Colon (tissue), 2 donors: Measurements from ENCODE around the gene ATP8A2.

Experiments
- FAIRE-seq: peaks from 2 replicates; lab custom pipeline; 2012; peaks lifted over from hg19 to GRCh38; lab: Jason Lieb, UNC
- donor health status: control.
- donor health status: control.

Gene ATP8A2

DNA sequence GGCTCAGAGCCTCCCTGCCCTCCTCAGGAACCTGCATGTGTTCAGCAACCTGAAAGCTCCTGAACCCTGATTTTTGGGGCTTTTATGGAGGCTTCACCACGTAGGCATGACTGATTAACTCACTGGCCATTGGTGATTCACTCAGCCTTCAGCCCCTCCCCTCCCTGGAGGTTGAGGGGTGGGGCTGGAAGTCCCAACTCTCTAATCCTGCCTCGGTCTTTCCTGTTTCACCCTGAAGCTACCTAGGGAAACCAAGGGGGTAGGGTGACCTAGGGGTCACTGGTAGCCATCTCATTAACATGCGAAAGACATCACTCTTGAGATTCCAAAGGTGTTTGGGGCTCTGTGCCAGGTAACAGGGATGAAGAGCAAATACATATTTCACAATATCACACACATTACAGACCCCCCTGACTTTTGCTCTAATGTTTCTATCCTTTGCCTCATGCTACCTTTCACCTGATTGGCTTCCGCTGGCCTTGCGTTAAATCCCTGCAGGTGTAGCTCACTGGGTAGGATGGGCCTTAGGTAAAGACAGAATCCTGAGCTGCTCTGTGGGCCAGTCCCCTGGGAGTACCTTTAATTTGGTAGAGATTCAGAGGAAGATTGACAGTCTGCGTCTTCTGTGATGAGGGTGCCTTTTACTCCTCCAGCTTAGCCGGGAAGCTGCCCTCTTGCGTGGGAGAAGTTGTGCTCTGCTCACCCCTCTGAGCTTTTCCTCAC, 260.6 kb downstream of the ATP8A2 start:
- FAIRE-seq: no peak

DNA sequence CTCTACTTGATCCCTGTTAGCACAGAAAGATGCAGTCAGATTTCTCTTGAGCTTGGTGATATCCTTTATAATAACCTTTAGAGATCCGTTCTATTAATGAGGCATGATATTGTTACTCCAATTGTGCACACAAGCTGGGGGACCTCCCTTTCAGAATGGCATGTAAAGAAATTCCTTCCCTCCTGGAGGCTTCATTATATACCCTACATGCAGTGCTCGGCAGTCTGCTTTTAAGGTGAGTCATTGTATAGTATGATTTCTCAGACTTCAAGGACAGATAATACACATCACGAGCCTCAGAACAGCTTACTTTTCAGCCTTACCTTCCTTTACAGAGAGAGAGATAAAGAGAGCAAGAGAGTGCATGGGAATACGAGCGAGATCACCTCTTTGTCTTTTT, 261.3 kb downstream of the ATP8A2 start:
- FAIRE-seq: no peak

GRCh38 chr13:25645681-25646080, 273.9 kb downstream of the ATP8A2 start:
- no peak for FAIRE-seq

DNA sequence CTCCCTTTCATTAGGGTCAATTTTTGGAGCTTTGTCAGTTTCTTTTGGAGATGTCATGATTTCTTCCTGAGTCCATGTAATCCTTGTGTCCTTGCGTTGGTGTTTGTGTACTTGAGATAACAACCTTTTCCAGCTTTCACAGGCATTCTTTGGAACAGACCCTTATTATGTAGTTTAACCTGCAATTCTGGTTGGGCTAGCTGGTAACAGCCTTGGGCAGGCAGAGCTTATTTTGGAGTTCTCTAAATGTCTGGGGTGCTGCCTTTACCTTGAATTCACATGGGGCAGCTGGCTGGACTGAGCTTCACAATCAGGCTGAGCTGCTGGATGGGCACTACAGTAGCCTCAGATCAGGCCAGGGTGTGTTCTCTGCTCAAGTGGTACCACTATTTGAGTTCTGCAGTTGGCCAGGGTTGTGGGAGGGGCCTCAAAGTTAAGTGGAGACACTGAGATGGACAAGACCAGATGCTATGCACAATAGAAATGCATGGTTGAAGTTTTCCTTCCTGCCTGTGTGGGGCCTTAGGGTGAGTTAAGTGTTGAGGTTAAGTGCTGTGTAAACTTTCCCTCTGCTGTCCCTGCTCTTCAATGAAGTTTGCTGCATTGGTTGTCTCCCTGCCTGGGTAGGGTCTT, 277.3 kb downstream of the ATP8A2 start:
- FAIRE-seq: no peak

GRCh38 chr13:25652764-25653163, 281.0 kb downstream of the ATP8A2 start:
- no peak for FAIRE-seq

DNA sequence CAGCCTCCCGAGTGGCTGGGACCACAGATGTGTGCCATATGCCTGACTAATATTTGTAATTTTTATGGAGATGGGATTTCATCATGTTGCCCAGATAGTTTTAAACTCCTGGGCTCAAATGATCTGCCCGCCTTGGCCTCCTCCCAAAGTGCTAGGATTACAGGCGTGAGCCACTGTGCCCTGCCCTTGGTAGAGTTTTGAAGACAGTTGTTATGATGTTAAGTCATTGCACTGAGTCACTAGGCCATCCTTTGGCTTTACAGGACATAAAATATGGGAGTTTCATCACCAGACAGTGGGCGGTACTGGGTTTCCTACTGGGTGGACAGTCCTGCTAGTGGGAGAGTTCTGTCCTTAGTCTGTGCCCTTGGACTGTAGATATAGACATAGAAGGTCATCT, 282.5 kb downstream of the ATP8A2 start:
- no peak for FAIRE-seq

- no peak for FAIRE-seq
These were observed 285.4 kb downstream of the ATP8A2 start for GRCh38 chr13:25657157-25657556.

DNA sequence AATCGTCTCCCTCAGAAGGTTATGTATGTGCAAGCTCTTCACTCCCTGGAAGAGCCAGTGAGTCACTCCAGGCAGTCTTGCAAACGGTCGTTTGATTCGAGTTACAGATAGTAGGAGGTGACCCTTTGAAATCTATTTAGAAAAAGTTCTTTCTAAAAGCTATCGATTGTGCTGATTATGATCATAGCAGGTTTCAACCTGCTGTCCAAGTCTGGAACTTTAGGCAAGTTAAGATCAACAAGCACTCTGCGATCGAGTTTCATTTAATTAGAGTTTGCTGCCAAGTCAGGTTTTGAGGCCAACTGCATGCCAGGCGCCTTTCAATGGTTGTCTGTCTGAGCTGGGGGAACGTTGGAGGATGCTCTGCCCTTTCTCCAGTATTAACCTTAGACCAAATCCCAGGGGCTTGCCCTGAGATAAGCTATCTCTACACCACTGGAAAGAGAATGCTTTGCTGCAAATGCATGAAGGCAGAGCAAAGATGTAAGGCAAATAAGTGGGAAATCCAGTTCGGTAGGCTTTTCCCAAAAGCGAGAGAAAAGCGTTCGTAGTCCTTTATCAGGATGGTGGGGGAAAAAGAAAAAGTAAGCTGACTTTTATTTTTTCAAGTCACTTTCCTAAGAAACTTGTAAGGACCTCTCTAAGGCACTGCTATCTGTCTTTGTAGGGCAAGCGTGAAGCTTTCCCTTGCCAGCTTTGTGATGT, 287.5 kb downstream of the ATP8A2 start:
- FAIRE-seq: no peak

- no peak for FAIRE-seq
These were observed 289.2 kb downstream of the ATP8A2 start for GRCh38 chr13:25660996-25661395.

- FAIRE-seq: no peak
These were observed 290.7 kb downstream of the ATP8A2 start for GRCh38 chr13:25662516-25662915.

DNA sequence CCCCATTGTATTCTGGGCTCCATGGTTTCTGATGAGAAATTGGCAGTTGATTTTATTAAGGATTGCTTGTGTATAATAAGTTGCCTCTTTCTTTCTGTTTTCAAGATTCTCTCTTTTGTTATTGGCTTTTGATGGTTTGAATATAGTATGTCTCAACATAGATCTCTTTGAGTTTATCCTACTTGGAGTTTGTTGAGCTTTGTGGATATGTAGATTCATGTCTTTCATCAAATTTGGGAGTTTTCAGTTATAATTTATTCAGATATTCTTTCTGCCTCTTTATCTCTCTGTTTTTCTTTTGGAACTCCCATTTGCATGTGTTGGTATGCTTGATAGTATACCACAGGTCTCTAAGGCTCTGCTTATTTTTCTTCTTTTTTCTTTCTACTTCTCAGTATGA, 296.6 kb downstream of the ATP8A2 start:
- no peak for FAIRE-seq

DNA sequence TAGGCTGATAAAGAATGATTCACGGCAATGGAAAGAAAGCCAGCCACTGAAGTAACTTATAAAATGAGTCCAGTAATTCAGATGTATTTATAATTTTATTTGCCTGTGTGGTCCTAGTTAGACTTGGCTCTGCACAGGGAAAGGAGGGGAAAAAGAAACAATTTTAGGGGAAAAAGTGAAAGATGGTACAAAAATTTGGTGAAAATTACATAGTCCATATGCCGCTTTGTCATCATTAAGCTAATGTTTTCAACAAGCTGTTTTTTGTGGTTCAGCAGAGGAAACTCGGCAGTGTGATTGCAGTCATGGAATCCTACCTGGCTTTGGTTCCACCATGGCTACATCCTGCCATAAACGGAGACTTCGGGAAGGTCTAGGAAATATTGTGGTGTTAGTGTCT, 301.9 kb downstream of the ATP8A2 start:
- FAIRE-seq: no peak

DNA sequence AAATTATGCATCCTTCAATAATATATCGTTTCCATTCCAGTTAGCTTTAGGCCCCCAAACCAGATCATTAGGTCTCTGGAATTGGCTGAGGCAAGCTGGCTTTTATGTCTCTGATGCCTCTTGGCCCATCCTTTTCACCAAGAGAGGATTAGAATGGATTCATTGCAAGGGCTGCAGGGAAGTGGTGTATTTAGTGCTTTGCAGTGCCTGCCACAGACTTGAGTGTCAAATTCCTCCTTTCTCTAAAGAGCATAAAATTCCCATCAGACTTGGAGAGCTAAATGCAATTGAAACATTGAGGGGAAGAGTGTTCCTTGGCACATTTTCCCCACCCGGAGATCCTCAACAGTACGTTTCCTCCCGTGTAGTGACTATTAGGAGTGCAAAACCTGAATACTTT, 302.6 kb downstream of the ATP8A2 start:
- FAIRE-seq: no peak

DNA sequence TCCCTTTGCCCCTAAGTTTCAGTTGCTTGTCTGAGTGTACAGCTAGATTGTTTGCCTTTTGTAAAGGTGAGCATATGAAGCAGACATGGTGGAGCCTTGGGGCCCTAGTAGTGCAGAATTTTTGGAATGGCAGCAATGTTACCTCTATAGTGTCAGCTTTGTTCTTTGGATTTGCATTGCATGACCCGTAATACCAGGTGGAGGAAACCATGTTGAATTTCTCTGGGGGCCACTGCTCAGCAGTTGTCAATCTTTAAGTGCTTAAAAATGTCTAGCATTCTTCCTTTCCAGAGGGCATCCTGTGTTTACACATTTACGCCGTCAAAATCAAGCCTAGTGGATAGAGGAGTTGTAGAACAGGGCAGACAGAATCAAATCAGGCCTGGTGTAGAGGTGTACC, 303.3 kb downstream of the ATP8A2 start:
- no peak for FAIRE-seq

DNA sequence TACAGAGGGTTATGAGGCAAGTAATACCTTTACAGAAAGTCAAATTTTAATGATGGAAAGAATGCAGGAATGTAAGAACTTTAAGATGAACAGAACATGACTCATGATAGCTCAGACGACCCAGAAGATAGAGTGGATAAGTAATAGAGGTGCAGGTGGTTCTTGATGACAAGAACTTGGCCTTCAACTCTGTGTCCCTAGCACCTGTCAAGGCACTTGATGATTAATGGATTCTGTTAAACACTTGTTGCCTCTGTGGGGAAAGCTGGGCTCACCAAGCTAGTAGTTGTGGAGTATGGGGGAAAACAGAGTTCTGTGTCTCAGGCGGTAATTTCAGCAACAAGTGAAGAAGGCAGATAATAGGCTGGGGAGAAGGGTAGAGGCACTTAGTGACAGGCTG, 306.2 kb downstream of the ATP8A2 start:
- no peak for FAIRE-seq

- no peak for FAIRE-seq
These were observed 306.6 kb downstream of the ATP8A2 start for GRCh38 chr13:25678398-25678797.

DNA sequence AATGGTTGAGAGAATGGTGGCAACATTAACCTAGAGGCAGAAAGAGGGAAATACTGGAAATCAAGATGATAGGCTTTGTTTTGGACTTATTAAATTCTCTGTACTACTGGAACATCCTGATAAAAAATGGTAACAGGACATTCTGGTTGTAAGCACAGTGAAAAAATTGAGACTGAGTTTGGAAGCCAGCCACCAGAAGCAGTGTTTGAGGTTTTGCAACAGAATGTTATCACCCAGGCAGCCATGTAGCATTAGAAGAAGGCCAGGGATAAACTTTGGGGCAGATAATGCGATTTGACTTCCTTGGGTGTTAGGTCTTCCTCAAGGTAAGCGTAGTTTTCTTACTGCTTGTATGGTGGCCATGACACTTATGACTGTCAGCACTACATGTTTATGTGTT, 307.4 kb downstream of the ATP8A2 start:
- FAIRE-seq: no peak

- no peak for FAIRE-seq
These were observed 308.2 kb downstream of the ATP8A2 start for GRCh38 chr13:25679936-25680335.

DNA sequence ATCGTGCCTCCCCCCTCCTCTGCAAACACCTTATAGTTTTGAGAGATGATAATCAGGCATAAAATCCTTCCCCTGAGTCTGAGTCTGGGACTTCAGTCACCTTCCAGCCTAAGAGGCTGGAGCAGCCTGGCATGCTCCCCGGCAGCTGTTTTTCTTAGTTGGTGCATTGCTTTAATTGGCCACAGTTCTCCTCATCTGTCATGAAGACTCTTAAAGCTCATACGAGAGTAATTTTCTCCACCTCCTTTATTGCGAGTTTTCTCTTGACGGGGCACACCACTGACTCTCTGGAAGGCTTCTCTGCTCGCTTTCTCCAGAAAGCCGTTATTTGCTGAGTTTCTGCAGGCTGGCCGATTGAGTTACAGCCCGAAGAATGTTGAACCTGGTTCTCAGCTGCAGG, 310.5 kb downstream of the ATP8A2 start:
- no peak for FAIRE-seq

- FAIRE-seq: no peak
These were observed 311.3 kb downstream of the ATP8A2 start for GRCh38 chr13:25683056-25683455.

DNA sequence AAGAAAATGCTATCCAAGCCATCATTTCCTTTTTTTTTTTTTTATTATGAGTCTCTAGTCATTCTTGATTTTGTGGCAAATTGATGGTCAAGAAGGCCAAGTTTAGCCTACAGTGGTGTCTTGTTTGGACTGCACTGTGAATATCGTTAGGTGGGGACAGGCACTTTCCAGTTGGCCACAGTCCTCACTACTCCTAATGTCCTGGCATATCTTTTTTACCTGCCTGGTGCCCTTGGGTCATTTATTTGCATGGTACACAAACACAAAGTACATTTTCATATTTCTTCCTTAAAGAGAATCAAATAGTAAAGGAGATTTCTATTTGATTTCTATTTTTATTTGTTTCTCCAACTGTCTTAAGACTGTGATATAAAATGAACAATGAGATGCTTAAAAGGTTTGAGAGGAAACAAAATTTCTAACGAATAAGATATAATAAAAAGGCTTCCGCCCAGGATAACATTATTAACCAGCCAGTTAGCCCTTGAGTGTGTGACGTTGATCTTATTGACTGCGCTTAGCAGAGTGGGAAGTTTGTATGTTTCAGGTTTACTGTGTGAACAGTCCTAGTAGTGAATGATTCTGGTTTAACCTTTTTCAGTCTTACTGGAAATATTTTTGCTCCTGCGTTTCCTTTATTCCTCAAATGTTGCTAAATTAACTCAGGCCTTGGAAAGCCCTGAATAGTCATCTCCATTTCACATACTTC, 312.0 kb downstream of the ATP8A2 start:
- FAIRE-seq: no peak

DNA sequence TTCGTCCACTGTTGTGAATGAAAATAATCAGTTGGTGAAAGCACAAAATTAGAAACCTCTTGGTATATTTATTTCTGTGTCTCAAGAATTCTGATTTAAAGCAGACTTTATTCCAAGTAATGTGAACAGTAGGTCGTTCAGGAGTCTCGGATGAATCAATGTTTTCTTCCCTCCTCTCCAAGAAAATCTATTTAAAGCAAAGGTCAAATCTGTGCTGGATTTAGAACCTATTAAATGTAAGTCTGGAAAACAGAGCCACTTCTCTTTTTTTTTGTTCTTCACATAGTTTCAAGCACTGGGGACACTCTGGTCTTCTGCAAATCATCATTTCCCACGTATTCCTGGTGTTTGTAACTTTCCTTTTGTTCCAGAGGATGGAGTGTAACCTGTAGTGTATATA, 312.7 kb downstream of the ATP8A2 start:
- FAIRE-seq: no peak
